ENCODE measurements around the gene NBPF3.

Gene NBPF3

DNA sequence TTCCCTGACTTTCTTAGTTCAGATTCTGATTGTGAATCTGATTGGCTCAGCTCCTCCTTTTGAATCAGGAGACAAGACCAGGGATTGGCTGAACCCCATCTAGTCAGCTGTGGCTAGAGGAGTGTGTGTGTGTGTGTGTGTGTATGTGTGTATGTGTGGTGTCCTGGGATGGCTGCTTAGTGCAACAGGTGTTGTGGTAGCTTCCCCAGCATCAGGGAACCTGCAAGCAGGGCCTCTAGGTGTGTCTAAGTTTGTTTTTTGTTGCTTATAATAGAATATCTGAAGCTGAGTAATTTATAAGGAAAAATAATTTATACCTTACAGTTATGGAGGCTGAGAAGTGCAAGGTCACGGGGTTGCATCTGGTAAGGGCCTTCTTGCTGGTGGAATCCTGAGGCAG lies 56.1 kb downstream of the NBPF3 start:
- peaks cover 2% of the 10 kb centered on the region for H3K9me3 ChIP-seq (ENCODE audit: insufficient read depth, low read length, severe bottlenecking)
- no peaks in the 10 kb centered on the region for H4K20me1 ChIP-seq (ENCODE audit: insufficient read depth, low read length)
- H3K27ac ChIP-seq (ENCODE audit: low read length), result no peak overlapping the region
- ATAC-seq (ENCODE audit: insufficient read depth, low read depth) (no peak), DNase-seq (no peak)
- no peak overlapping the region for H3K4me2 ChIP-seq (ENCODE audit: insufficient read depth, low read length)
- H3K36me3 ChIP-seq (ENCODE audit: insufficient read depth, low read length), result no peaks in the 10 kb centered on the region
- no peak overlapping the region for H3K9ac ChIP-seq (ENCODE audit: low read depth, low read length)
- TF ChIP-seq, protein P1, sequence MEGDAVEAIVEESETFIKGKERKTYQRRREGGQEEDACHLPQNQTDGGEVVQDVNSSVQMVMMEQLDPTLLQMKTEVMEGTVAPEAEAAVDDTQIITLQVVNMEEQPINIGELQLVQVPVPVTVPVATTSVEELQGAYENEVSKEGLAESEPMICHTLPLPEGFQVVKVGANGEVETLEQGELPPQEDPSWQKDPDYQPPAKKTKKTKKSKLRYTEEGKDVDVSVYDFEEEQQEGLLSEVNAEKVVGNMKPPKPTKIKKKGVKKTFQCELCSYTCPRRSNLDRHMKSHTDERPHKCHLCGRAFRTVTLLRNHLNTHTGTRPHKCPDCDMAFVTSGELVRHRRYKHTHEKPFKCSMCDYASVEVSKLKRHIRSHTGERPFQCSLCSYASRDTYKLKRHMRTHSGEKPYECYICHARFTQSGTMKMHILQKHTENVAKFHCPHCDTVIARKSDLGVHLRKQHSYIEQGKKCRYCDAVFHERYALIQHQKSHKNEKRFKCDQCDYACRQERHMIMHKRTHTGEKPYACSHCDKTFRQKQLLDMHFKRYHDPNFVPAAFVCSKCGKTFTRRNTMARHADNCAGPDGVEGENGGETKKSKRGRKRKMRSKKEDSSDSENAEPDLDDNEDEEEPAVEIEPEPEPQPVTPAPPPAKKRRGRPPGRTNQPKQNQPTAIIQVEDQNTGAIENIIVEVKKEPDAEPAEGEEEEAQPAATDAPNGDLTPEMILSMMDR (IDR thresholded peaks at IDR 0.05; ENCODE audit: borderline replicate concordance, extremely low read depth, low read length, poor library complexity, severe bottlenecking), result no peak
- no peak for TF ChIP-seq EZH2 (IDR thresholded peaks at IDR 0.05; ENCODE audit: borderline replicate concordance, low read depth, low read length, severe bottlenecking)
- H3K4me3 ChIP-seq (ENCODE audit: low read depth in 1 of 2, low read length in 2 of 2), result no peak overlapping the region
- no peak overlapping the region for H2AFZ ChIP-seq (ENCODE audit: low read depth, low read length)
- H3K4me1 ChIP-seq (ENCODE audit: insufficient read depth, low read length), result no peaks in the 10 kb centered on the region
- peaks cover 3% of the 10 kb centered on the region for H3K27me3 ChIP-seq (ENCODE audit: insufficient read depth, low read length, poor library complexity)
- H3K79me2 ChIP-seq (ENCODE audit: insufficient read depth, low read length), result no peaks in the 10 kb centered on the region

DNA sequence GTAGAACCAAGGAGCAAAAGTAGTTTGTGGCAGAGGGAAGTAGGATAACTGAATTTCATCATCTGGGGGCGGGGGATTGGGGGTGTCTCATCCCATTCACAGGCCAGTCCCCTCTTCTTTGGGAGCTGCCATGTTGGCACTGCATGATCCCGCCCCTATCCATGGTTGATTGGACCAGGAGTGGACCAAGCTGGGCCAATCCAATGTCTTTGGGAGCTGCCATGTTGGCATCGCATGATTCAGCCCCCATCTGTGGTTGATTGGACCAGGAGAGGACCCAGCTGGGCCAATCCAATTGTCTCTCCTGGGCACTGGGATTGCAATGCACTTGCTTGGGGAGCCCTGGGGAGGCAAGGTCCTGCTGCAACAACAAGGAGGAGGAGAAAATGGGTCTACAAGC lies 56.9 kb downstream of the NBPF3 start:
- H2AFZ ChIP-seq (ENCODE audit: low read depth, low read length), result no peak overlapping the region
- TF ChIP-seq, protein P1 (IDR thresholded peaks at IDR 0.05; ENCODE audit: borderline replicate concordance, extremely low read depth, low read length, poor library complexity, severe bottlenecking), result no peak
- no peak for TF ChIP-seq EZH2 (IDR thresholded peaks at IDR 0.05; ENCODE audit: borderline replicate concordance, low read depth, low read length, severe bottlenecking)
- H3K4me1 ChIP-seq (ENCODE audit: insufficient read depth, low read length), result no peaks in the 10 kb centered on the region
- H3K4me2 ChIP-seq (ENCODE audit: insufficient read depth, low read length), result no peak overlapping the region
- no peak overlapping the region for H3K4me3 ChIP-seq (ENCODE audit: low read depth in 1 of 2, low read length in 2 of 2)
- H3K9me3 ChIP-seq (ENCODE audit: insufficient read depth, low read length, severe bottlenecking), result peaks cover 2% of the 10 kb centered on the region
- ATAC-seq (ENCODE audit: insufficient read depth, low read depth), result no peak
- no peak overlapping the region for H3K9ac ChIP-seq (ENCODE audit: low read depth, low read length)
- H3K27me3 ChIP-seq (ENCODE audit: insufficient read depth, low read length, poor library complexity), result peaks cover 3% of the 10 kb centered on the region
- H3K27ac ChIP-seq (ENCODE audit: low read length), result no peak overlapping the region
- H3K36me3 ChIP-seq (ENCODE audit: insufficient read depth, low read length), result no peaks in the 10 kb centered on the region
- no peak for DNase-seq
- H3K79me2 ChIP-seq (ENCODE audit: insufficient read depth, low read length), result no peaks in the 10 kb centered on the region
- H4K20me1 ChIP-seq (ENCODE audit: insufficient read depth, low read length), result no peaks in the 10 kb centered on the region

DNA sequence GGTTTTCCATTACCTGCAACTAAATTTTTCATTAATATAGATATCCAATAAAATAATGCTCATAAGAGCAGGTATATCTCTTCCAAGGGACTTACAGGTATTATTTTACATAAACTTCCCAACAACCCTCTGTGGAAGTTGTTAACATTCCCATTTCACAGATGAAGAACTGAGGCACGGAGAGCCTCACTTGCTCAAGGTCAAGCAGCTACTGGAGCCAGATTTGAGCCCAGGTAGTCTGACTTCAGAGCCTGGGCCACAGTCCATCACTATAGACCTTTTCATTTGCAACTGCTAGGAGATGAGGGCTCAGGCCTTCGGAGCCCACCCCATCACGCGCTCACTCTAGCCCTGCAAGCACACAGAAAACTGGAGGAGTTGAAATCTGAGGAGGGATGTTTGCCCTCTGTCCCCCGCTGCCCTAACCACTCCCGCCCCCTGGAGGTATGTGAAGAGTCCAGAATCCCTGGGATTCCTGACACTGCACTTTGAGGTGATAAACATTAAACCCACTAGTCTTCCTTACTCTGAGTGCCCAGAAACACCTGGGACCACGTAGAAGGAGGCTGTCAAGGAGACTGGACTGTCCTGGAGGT lies 57.6 kb downstream of the NBPF3 start:
- H3K4me1 ChIP-seq (ENCODE audit: insufficient read depth, low read length), result no peaks in the 10 kb centered on the region
- H3K4me2 ChIP-seq (ENCODE audit: insufficient read depth, low read length), result no peak overlapping the region

More for the DNA sequence above, 57.6 kb downstream of the NBPF3 start:
- no peak overlapping the region for H3K27ac ChIP-seq (ENCODE audit: low read length)
- H3K9me3 ChIP-seq (ENCODE audit: insufficient read depth, low read length, severe bottlenecking), result peaks cover 2% of the 10 kb centered on the region
- H4K20me1 ChIP-seq (ENCODE audit: insufficient read depth, low read length), result no peaks in the 10 kb centered on the region
- H3K9ac ChIP-seq (ENCODE audit: low read depth, low read length), result no peak overlapping the region
- H3K79me2 ChIP-seq (ENCODE audit: insufficient read depth, low read length), result no peaks in the 10 kb centered on the region
- ATAC-seq (ENCODE audit: insufficient read depth, low read depth) (no peak), DNase-seq (no peak)
- no peaks in the 10 kb centered on the region for H3K36me3 ChIP-seq (ENCODE audit: insufficient read depth, low read length)
- H2AFZ ChIP-seq (ENCODE audit: low read depth, low read length), result no peak overlapping the region
- peaks cover 3% of the 10 kb centered on the region for H3K27me3 ChIP-seq (ENCODE audit: insufficient read depth, low read length, poor library complexity)
- TF ChIP-seq, protein P1 (IDR thresholded peaks at IDR 0.05; ENCODE audit: borderline replicate concordance, extremely low read depth, low read length, poor library complexity, severe bottlenecking), result no peak
- TF ChIP-seq EZH2 (IDR thresholded peaks at IDR 0.05; ENCODE audit: borderline replicate concordance, low read depth, low read length, severe bottlenecking), result no peak
- no peak overlapping the region for H3K4me3 ChIP-seq (ENCODE audit: low read depth in 1 of 2, low read length in 2 of 2)
